GM20000 (cell line): ENCODE data around the gene DMBX1.

Experiments
- DNase-seq: peaks from one replicate; pipeline ENCODE4 v3.0.0; 2012; ENCODE audit warnings: low spot score
- CTCF ChIP-seq: IDR thresholded peaks from 2 replicates; pipeline ENCODE4 v1.5.1; 2012; ENCODE audit warnings: mild to moderate bottlenecking, control low read depth; ENCODE audit errors: extremely low read depth, missing control alignments

Gene DMBX1

GRCh38 chr1:46516200-46516950 lies 26.7 kb downstream of the DMBX1 start:
- no peak for DNase-seq
- no peak for TF ChIP-seq CTCF

GRCh38 chr1:46517010-46517600 lies 27.5 kb downstream of the DMBX1 start:
- no peak for DNase-seq
- no peak for TF ChIP-seq CTCF

DNA sequence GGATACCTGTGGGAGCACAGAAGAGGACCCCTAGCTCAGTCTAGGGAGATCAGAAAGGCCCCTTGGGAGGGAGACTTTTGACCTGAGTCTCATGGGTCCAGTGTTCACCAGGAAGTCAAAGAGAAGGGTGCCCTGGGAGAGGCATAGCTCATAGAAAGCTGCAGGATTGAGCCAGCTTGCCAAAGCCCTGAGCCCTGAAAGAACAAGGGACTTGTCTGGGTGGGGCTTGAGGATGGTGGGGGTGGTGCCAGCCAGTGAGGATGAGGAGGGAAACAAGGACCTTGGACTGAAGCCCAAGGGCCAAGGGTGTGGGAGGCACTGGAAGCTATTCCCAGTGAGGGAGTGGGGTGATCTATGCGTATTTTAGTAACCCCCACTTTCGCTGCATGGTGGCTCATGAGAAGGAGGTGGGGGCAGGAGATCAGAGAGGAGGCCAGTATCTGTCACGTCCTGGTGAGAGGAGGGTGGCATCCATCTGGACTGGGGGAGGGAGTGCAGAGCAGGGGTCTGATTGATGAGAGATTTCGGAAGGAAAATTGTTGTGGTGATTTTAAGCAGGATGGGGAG lies 28.4 kb downstream of the DMBX1 start:
- DNase-seq, result no peak
- TF ChIP-seq CTCF, result no peak

DNA sequence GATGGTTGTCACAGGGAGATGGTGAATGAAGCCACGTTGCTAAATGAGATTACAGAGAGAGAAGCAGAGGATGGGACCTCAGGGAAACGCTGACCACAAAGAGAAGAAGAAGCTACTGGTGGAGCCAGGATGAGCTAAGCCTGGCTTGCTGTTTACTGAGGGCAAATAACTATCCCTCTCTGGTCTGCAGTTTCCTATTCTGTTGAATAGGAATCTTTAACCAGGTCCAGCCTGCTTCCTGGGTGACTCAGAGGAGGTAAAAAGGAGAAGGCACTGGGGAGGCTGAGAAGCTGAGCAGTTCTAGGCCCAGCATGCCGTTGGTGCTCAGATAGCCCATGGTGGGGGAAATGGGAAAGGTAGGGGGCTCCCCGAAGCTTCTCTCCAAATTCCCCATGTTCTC lies 29.6 kb downstream of the DMBX1 start:
- DNase-seq, result no peak
- TF ChIP-seq CTCF, result no peak

GRCh38 chr1:46520063-46520911 lies 30.7 kb downstream of the DMBX1 start:
- no peak for DNase-seq
- TF ChIP-seq CTCF, result no peak

DNA sequence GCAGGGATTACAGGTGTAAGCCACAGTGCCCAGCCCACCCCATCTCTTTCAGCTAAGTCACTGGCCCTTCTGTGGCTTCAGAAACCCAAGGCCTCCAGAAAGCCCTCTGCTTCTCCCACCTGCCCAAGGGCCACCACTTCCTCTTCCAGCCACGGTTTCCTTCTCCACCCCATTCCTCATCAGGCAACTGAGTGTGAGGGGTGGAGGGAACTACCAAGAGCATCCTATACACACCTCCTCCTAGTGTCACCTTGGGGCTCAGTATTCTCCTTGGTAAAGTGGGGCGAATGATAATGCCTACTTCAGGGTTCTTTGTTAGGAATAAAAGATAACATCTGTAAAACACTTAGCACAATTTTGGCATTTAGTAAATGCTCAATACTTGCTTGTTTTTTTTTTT lies 31.8 kb downstream of the DMBX1 start:
- DNase-seq, result no peak
- no peak for TF ChIP-seq CTCF
